Nephron (organoid): ENCODE results near the gene KIAA1549.

Experiments used
- H3K27ac Mint-ChIP-seq, 3 experiments: 2 replicates each; pipeline ENCODE4 v1.8.0; 2020; ENCODE audit warnings: mixed read lengths in 3 of 3, mild to moderate bottlenecking in 2 of 3, moderate library complexity in 1 of 3
- H3K27me3 Mint-ChIP-seq: 2 replicates; pipeline ENCODE4 v1.8.0; 2021; ENCODE audit warnings: low read depth, mild to moderate bottlenecking, moderate library complexity, mixed read lengths
- H3K36me3 Mint-ChIP-seq: 2 replicates; pipeline ENCODE4 v1.8.0; 2020; ENCODE audit warnings: low read depth, mixed read lengths
- H3K4me1 Mint-ChIP-seq: 2 replicates; pipeline ENCODE4 v1.8.0; 2020; ENCODE audit warnings: mixed read lengths
- H3K4me3 Mint-ChIP-seq, 3 experiments: 2 replicates each; pipeline ENCODE4 v1.8.0; 2020; ENCODE audit warnings: mild to moderate bottlenecking in 3 of 3, mixed read lengths in 3 of 3, moderate library complexity in 2 of 3
- H3K9me3 Mint-ChIP-seq: 2 replicates; pipeline ENCODE4 v1.8.0; 2020; ENCODE audit warnings: mixed read lengths
- TF ChIP-seq, protein P1 (sequence below), 3 experiments: fragments of 200-600 bp; sonication (generic); IDR thresholded peaks; one replicate each; pipeline ENCODE4 v1.5.0; 2021; ENCODE audit warnings: antibody characterized with exemption in 3 of 3; ENCODE audit not compliant: unreplicated experiment in 3 of 3

KIAA1549 gene

GRCh38 chr7:139018910-139019309 is 37.7 kb upstream of the KIAA1549 start:
- Mint-ChIP-seq H3K27ac (no peak overlapping the region), H3K27me3 (peaks cover 17% of the 10 kb centered on the region)

DNA sequence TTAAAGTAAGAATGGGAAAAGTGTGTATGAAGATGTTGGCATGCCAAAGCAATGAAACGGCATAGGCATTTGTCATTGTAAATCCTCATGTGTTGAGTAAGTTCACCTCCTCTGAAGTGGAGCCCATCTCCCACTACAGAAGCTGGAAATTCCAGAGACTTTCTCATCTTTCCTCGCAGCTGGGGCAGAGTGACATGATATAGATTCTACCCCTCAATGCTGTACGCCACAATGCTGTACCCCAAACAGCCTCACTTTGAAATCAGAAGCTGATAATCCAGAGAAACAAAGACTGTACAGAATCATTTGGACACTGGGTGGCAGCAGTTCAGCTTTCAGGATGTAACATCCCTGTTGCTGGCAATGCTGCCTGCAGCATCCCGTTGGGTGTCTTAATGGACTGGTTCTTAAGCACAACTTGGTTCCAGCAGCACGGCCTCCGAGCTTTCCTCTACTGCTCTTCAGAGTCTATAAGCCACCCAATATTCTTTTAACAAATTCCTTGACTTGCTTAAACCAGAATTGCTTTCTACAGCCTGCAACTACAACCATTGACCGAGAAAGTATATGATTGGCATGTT is 35.8 kb upstream of the KIAA1549 start:
- no peak overlapping the region for H3K4me3 Mint-ChIP-seq
- H3K9me3 Mint-ChIP-seq, result no peaks in the 10 kb centered on the region
- H3K27ac Mint-ChIP-seq, result no peak overlapping the region
- no peaks in the 10 kb centered on the region for H3K4me1 Mint-ChIP-seq
- H3K36me3 Mint-ChIP-seq, result no peaks in the 10 kb centered on the region
- TF ChIP-seq, protein P1, sequence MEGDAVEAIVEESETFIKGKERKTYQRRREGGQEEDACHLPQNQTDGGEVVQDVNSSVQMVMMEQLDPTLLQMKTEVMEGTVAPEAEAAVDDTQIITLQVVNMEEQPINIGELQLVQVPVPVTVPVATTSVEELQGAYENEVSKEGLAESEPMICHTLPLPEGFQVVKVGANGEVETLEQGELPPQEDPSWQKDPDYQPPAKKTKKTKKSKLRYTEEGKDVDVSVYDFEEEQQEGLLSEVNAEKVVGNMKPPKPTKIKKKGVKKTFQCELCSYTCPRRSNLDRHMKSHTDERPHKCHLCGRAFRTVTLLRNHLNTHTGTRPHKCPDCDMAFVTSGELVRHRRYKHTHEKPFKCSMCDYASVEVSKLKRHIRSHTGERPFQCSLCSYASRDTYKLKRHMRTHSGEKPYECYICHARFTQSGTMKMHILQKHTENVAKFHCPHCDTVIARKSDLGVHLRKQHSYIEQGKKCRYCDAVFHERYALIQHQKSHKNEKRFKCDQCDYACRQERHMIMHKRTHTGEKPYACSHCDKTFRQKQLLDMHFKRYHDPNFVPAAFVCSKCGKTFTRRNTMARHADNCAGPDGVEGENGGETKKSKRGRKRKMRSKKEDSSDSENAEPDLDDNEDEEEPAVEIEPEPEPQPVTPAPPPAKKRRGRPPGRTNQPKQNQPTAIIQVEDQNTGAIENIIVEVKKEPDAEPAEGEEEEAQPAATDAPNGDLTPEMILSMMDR (IDR thresholded peaks at IDR 0.05; ENCODE audit: unreplicated experiment in 3 of 3), result peak; percentile 50 to 63 (median 55)
- peaks cover 17% of the 10 kb centered on the region for H3K27me3 Mint-ChIP-seq

More at GRCh38 chr7:139018910-139019309, 37.7 kb upstream of the KIAA1549 start:
- Mint-ChIP-seq H3K36me3 (no peaks in the 10 kb centered on the region), H3K9me3 (no peaks in the 10 kb centered on the region), H3K4me1 (no peaks in the 10 kb centered on the region), H3K4me3 (no peak overlapping the region)
- TF ChIP-seq, protein P1 (IDR thresholded peaks at IDR 0.05; ENCODE audit: unreplicated experiment in 3 of 3), result no peak

DNA sequence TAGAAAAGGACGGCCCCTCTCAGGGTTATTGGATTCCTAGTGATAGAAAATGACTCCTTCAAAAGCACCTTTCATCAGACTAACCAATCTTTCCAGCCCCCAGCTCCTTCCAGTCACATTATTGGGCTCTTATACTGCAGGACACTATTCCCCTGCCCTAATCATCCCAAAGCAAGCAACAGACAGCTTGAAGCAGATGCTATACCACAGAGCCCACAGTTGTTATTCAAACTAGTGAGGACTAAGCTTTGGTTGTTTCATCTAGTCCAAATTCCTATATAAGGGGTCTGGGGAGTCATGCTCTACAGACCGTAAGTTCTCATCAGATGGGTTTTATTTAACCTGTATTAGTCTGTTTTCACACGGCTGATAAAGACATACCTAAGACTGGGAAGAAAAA is 30.2 kb upstream of the KIAA1549 start:
- TF ChIP-seq, protein P1 (IDR thresholded peaks at IDR 0.05; ENCODE audit: unreplicated experiment in 3 of 3), result no peak
- H3K36me3 Mint-ChIP-seq, result no peaks in the 10 kb centered on the region
- H3K27me3 Mint-ChIP-seq, result peaks cover 9% of the 10 kb centered on the region
- no peak overlapping the region for H3K27ac Mint-ChIP-seq
- no peaks in the 10 kb centered on the region for H3K4me1 Mint-ChIP-seq
- peaks cover 3% of the 10 kb centered on the region for H3K9me3 Mint-ChIP-seq
- no peak overlapping the region for H3K4me3 Mint-ChIP-seq

DNA sequence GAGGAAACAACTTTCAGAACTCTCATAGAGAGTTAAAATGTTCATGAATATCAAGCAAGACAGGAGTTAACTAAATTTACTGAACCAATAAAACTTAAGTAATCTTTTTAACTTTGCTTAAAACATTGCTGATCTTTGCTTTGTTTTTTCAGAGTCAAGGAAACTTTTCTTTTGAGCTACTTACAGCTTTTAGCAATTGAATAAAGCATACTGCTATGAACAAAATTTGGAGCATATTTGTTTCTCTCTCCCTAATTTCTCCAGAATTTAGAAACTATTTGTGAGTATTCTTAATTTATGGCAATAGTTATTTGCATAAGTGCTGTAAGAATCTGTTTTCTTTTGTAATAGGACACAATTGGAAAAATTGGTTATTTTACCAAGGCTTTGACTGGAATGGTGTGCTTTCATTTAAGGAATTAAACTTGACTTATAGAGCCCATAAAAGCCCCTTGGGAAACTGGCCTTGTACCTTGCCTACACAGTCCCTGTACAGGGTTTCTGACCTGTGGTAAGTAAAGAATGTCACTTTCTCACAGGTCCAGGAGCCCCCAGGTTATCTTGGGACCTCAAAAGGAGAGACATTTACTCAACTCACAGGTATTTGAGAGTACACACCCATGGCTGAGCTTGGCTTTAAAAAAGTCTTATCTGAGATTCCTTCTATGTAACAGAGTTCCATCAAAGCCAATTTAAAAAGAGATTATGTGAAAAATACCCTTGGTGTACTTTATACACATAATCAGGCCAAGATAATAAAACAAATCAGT is 23.3 kb upstream of the KIAA1549 start:
- peaks cover 17% of the 10 kb centered on the region for H3K9me3 Mint-ChIP-seq
- no peaks in the 10 kb centered on the region for H3K36me3 Mint-ChIP-seq
- no peaks in the 10 kb centered on the region for H3K4me1 Mint-ChIP-seq
- no peak overlapping the region for H3K27ac Mint-ChIP-seq
- TF ChIP-seq, protein P1 (IDR thresholded peaks at IDR 0.05; ENCODE audit: unreplicated experiment in 3 of 3), result no peak
- no peak overlapping the region for H3K4me3 Mint-ChIP-seq
- no peaks in the 10 kb centered on the region for H3K27me3 Mint-ChIP-seq

DNA sequence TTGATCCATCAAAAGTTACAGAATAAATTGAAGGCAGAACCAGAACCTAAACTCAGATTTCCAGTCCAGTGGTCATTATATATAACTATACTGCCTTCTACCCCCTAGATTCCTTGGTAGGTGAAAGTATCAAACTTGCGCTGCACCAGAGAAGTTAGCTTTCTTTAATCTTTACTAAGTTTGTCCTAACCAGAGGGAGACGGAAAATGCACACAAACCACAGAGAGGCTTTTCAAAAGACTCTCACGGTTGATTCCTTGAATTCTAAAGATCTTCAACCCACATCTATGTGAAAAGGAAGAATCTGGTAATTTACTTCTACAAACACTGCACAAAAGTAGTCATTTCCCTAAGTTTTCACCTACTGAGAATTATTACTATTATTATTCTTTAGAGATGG is 18.2 kb upstream of the KIAA1549 start:
- no peaks in the 10 kb centered on the region for H3K4me1 Mint-ChIP-seq
- no peaks in the 10 kb centered on the region for H3K36me3 Mint-ChIP-seq
- no peak overlapping the region for H3K27ac Mint-ChIP-seq
- H3K27me3 Mint-ChIP-seq, result no peaks in the 10 kb centered on the region
- TF ChIP-seq, protein P1 (IDR thresholded peaks at IDR 0.05; ENCODE audit: unreplicated experiment in 3 of 3), result no peak
- no peak overlapping the region for H3K4me3 Mint-ChIP-seq
- peaks cover 4% of the 10 kb centered on the region for H3K9me3 Mint-ChIP-seq
